Fibroblast of skin of left quadriceps (primary cell): Measurements from ENCODE around the gene LRPAP1.

Source experiments
- DNase-seq, 2 experiments: peaks; one replicate each; pipeline ENCODE4 v3.0.0-alpha.2; 2013; ENCODE audit warnings: low read depth in 2 of 2

The LRPAP1 gene

GRCh38 chr4:3485886-3486540, 46.2 kb downstream of the LRPAP1 start:
- no peak for DNase-seq

- DNase-seq = no peak
Observed at GRCh38 chr4:3485011-3485791, 47.0 kb downstream of the LRPAP1 start.

GRCh38 chr4:3484057-3484973, 47.9 kb downstream of the LRPAP1 start:
- DNase-seq = no peak

GRCh38 chr4:3483471-3483921, 48.7 kb downstream of the LRPAP1 start:
- no peak for DNase-seq

GRCh38 chr4:3482707-3483106, 49.5 kb downstream of the LRPAP1 start:
- DNase-seq = no peak

- no peak for DNase-seq
Observed at GRCh38 chr4:3481783-3482393, 50.3 kb downstream of the LRPAP1 start.

- DNase-seq = no peak
Observed at GRCh38 chr4:3481113-3481531, 51.1 kb downstream of the LRPAP1 start.

GRCh38 chr4:3480528-3481112, 51.6 kb downstream of the LRPAP1 start:
- DNase-seq = peak; percentile 18 to 34

GRCh38 chr4:3479358-3480101, 52.7 kb downstream of the LRPAP1 start:
- DNase-seq = no peak

- no peak for DNase-seq
Observed at GRCh38 chr4:3478446-3479357, 53.5 kb downstream of the LRPAP1 start.

GRCh38 chr4:3477750-3478430, 54.3 kb downstream of the LRPAP1 start:
- DNase-seq = no peak

- DNase-seq = no peak
Observed at GRCh38 chr4:3476936-3477749, 55.1 kb downstream of the LRPAP1 start.

GRCh38 chr4:3476341-3476747, 55.9 kb downstream of the LRPAP1 start:
- DNase-seq = no peak

GRCh38 chr4:3475713-3476260, 56.4 kb downstream of the LRPAP1 start:
- no peak for DNase-seq

GRCh38 chr4:3475041-3475712, 57.0 kb downstream of the LRPAP1 start:
- no peak for DNase-seq

GRCh38 chr4:3473996-3474765, 58.0 kb downstream of the LRPAP1 start:
- DNase-seq = no peak
